ENCODE measurements around the gene METTL15. TPM values are rescaled to one million over a fixed set of nuclear protein-coding genes. Genes with fewer than 3 reads are reported as not detected.

The METTL15 gene
- total and polyA plus RNA-seq, 7 donors = 5.4 to 15.0 (median 8.1) TPM

DNA sequence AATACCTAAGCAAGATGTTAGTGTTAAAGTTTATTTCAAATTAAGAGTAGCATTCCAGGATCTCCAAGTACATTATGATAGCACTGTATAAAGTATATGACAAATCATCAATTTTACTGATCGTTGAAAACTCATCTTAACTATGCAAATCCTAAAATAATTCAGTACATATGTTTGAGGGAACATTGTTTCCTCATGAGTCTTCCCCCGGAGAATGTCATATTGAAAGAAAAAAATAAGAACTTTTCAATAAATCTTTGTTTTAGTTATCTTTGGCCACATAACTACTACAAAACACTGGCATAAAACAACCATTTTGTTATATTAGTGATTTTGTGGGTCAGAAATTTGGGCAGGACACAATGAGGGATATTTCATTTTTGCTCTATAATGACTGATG lies 135.4 kb downstream of the METTL15 start:
- intact Hi-C loops (cut with DNase I) = no loop called here
- Histone ChIP-seq H3K27me3 (no peaks in the 10 kb centered on the region), H3K9me3 (no peaks in the 10 kb centered on the region), H3K4me3 (no peak overlapping the region), H3K4me1 (no peaks in the 10 kb centered on the region), H3K36me3 (no peaks in the 10 kb centered on the region), H3K27ac (no peak overlapping the region)
- DNase-seq = no peak
- TF ChIP-seq POLR2AphosphoS5 (IDR thresholded peaks at IDR 0.05) (no peak), POLR2A (IDR thresholded peaks at IDR 0.05) (no peak), EP300 (IDR thresholded peaks at IDR 0.05) (no peak)
- TF ChIP-seq, protein P1, sequence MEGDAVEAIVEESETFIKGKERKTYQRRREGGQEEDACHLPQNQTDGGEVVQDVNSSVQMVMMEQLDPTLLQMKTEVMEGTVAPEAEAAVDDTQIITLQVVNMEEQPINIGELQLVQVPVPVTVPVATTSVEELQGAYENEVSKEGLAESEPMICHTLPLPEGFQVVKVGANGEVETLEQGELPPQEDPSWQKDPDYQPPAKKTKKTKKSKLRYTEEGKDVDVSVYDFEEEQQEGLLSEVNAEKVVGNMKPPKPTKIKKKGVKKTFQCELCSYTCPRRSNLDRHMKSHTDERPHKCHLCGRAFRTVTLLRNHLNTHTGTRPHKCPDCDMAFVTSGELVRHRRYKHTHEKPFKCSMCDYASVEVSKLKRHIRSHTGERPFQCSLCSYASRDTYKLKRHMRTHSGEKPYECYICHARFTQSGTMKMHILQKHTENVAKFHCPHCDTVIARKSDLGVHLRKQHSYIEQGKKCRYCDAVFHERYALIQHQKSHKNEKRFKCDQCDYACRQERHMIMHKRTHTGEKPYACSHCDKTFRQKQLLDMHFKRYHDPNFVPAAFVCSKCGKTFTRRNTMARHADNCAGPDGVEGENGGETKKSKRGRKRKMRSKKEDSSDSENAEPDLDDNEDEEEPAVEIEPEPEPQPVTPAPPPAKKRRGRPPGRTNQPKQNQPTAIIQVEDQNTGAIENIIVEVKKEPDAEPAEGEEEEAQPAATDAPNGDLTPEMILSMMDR (IDR thresholded peaks at IDR 0.05) = no peak
- 88 to 90% methylated on average over 2 of the region's 2 CpGs for whole genome bisulfite sequencing, 2 donors

DNA sequence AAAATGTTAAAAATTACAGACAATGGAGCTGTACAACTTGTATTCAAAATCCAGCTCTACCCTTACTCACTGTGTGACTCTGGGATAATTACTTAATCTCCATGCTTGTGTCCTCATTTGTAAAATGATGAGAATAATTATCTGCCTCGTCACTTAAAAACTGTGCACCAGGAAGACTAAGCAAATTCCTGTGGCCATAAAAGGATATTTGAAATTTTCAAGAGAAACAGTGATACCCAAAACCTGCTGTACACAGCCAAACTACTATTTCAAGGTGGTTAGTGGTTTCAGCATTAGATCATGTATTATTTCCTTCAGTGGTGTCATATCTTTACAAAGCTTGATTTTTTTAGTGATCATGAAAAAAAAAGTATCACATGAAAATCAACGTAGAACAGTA lies 136.9 kb downstream of the METTL15 start:
- WGBS, 2 donors = 95 to 98% methylated on average over 2 of the region's 2 CpGs
- intact Hi-C loops (cut with DNase I) = no loop called here
- no peaks in the 10 kb centered on the region for H3K9me3 ChIP-seq
- no peak overlapping the region for H3K27ac ChIP-seq
- no peaks in the 10 kb centered on the region for H3K36me3 ChIP-seq
- H3K4me3 ChIP-seq = no peak overlapping the region
- H3K4me1 ChIP-seq = no peaks in the 10 kb centered on the region
- H3K27me3 ChIP-seq = no peaks in the 10 kb centered on the region
- no peak for DNase-seq
- TF ChIP-seq, protein P1 (IDR thresholded peaks at IDR 0.05) = no peak
- TF ChIP-seq POLR2A (IDR thresholded peaks at IDR 0.05) (no peak), EP300 (IDR thresholded peaks at IDR 0.05) (no peak), POLR2AphosphoS5 (IDR thresholded peaks at IDR 0.05) (no peak)

DNA sequence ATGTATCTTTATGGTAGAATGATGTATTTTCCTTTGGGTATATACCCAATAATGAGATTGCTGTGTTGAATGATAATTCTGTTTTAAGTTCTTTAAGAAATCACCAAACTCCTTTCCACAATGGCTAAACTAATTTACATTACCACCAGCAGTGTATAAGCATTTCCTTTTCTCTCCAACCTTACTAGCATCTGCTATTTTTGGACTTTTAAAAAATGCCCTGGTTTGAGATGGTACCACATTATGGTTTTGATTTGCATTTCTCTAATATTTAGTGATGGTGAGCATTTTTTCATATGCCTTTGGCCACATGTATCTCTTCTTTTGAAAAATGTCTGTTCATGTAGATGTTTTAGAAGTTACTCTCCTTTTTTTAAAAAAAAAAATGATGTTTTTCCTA lies 142.0 kb downstream of the METTL15 start:
- Histone ChIP-seq H3K36me3 (no peaks in the 10 kb centered on the region), H3K9me3 (no peaks in the 10 kb centered on the region), H3K27ac (no peak overlapping the region), H3K4me3 (no peak overlapping the region), H3K4me1 (no peaks in the 10 kb centered on the region), H3K27me3 (no peaks in the 10 kb centered on the region)
- no peak for DNase-seq
- TF ChIP-seq POLR2AphosphoS5 (IDR thresholded peaks at IDR 0.05) (no peak), EP300 (IDR thresholded peaks at IDR 0.05) (no peak), POLR2A (IDR thresholded peaks at IDR 0.05) (no peak)
- TF ChIP-seq, protein P1 (IDR thresholded peaks at IDR 0.05) = no peak
- intact Hi-C loops (cut with DNase I) = no loop called here

DNA sequence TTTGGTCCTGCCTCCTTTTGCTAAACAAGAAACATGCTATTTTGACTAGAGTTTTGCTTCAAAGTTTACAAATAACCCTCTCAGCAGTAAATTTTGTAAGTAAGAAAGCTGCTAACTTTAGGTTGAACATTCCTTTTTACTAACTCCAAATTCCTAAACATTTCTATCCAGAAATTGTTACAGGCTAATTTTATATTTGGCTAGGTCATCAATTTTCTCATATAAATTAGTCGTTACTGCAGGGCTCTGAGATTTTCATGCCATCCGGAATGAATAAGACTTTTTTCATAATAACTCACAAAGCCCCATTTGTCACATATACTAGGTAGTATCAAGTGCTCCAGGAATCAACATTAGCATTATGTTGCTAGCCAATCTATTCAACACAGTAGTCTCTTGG lies 143.1 kb downstream of the METTL15 start:
- no peak overlapping the region for H3K4me3 ChIP-seq
- H3K4me1 ChIP-seq = no peaks in the 10 kb centered on the region
- TF ChIP-seq POLR2AphosphoS5 (IDR thresholded peaks at IDR 0.05) (no peak), EP300 (IDR thresholded peaks at IDR 0.05) (no peak), POLR2A (IDR thresholded peaks at IDR 0.05) (no peak)
- TF ChIP-seq, protein P1 (IDR thresholded peaks at IDR 0.05) = no peak
- H3K9me3 ChIP-seq = no peaks in the 10 kb centered on the region
- no peak for DNase-seq
- intact Hi-C loops (cut with DNase I) = no loop called here
- no peak overlapping the region for H3K27ac ChIP-seq
- H3K36me3 ChIP-seq = no peaks in the 10 kb centered on the region
- 96 to 97% methylated on average over 2 of the region's 2 CpGs for WGBS, 2 donors
- no peaks in the 10 kb centered on the region for H3K27me3 ChIP-seq

DNA sequence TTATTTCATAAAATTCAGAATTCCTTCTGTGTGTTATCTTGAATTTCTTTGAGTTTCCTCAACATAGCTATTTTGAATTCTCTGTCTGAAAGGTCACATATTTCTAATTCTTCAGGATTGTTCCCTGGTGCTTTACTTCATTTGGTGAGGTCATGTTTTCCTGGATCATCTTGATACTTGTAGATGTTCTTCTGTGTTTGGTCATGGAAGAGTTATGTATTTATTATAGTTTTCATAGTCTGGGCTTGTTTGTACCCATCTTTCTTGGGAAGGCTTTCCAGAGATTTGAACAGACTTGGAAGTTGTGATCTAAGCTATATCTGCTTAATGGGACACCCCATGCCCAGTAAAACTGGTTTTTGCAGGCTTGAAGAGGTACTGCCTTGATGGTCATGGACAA lies 149.6 kb downstream of the METTL15 start:
- DNase-seq = no peak
- Histone ChIP-seq H3K27ac (no peak overlapping the region), H3K27me3 (no peaks in the 10 kb centered on the region), H3K36me3 (peaks cover 0 to 5% (median 0%) of the 10 kb centered on the region in 4 donors), H3K9me3 (no peaks in the 10 kb centered on the region), H3K4me3 (no peak overlapping the region), H3K4me1 (no peaks in the 10 kb centered on the region)
- intact Hi-C loops (cut with DNase I) = no loop called here
- no peak for TF ChIP-seq EP300 (IDR thresholded peaks at IDR 0.05)
- TF ChIP-seq, protein P1 (IDR thresholded peaks at IDR 0.05) = no peak
- TF ChIP-seq POLR2A (IDR thresholded peaks at IDR 0.05) = no peak
- no peak for TF ChIP-seq POLR2AphosphoS5 (IDR thresholded peaks at IDR 0.05)
